B cell (primary cell): Measurements from ENCODE around the gene XPO4. TPM values are rescaled to one million over a fixed set of nuclear protein-coding genes. Genes with fewer than 3 reads are reported as not detected.

ENCODE experiments used
- ATAC-seq: fragments of 200-7000 bp; cut with Tn5 transposase; one replicate; pipeline ENCODE4 v1.10.0; 2021; ENCODE audit warnings: low read depth, mild to moderate bottlenecking, moderate number of reproducible peaks, moderate library complexity
- CTCF ChIA-PET: fragments of 350-600 bp; sonication (Branson Sonifier 250); formaldehyde crosslinking; loops from one replicate; lab custom pipeline; 2021; ENCODE audit warnings: antibody characterized with exemption, inconsistent platforms; lab: Charles Lee
- POLR2A ChIA-PET: fragments of 350-600 bp; sonication (Branson Sonifier 250); formaldehyde crosslinking; loops from one replicate; lab custom pipeline; 2021; ENCODE audit warnings: antibody characterized with exemption; lab: Charles Lee
- DNase-seq: peaks from one replicate; pipeline ENCODE4 v3.0.0; 2013
- H2AFZ ChIP-seq: 2 replicates; pipeline ENCODE4 v1.6.1; 2012; ENCODE audit warnings: mild to moderate bottlenecking, low read depth, low read length; ENCODE audit not compliant: insufficient read depth, poor library complexity, severe bottlenecking
- H3K27ac ChIP-seq, 2 donors: 1 replicate in 1 of 2; 2 replicates in 1 of 2; pipeline ENCODE4 v1.5.1; 2012 to 2013; ENCODE audit warnings: low read length in 2 of 2, mild to moderate bottlenecking in 2 of 2, moderate library complexity in 1 of 2
- H3K27me3 ChIP-seq, 4 experiments: fragments of 200-600 bp in 1 of 4; sonication (generic) in 1 of 4; replicated peaks in 1 of 4; 1 replicate in 2 of 4; 2 replicates in 2 of 4; pipeline versions ENCODE4 v1.6.1 to v1.7.0; 2013 to 2016; ENCODE audit warnings: low read length in 3 of 4, mild to moderate bottlenecking in 2 of 4, mixed read lengths in 1 of 4, moderate library complexity in 1 of 4; ENCODE audit not compliant: insufficient read depth in 4 of 4, control insufficient read depth in 3 of 4; ENCODE audit errors: control extremely low read depth in 1 of 4
- H3K36me3 ChIP-seq, 2 experiments: replicated peaks in 1 of 2; 1 replicate in 1 of 2; 2 replicates in 1 of 2; pipeline versions ENCODE4 v1.6.1 to v1.7.1; 2013; ENCODE audit warnings: low read length in 1 of 2; ENCODE audit not compliant: insufficient read depth in 2 of 2, control insufficient read depth in 1 of 2; ENCODE audit errors: control extremely low read depth in 1 of 2, extremely low read depth in 1 of 2
- H3K4me1 ChIP-seq, 2 donors: fragments of 200-600 bp in 1 of 2; sonication (generic) in 1 of 2; 1 replicate in 1 of 2; 2 replicates in 1 of 2; pipeline versions ENCODE4 v1.5.1 to v1.6.1; 2013 to 2017; ENCODE audit warnings: low read length in 2 of 2; ENCODE audit not compliant: control insufficient read depth in 2 of 2, insufficient read depth in 2 of 2
- H3K4me2 ChIP-seq: replicated peaks from 2 replicates; pipeline ENCODE3; 2012; ENCODE audit warnings: mild to moderate bottlenecking, low read depth, low read length; ENCODE audit not compliant: poor library complexity, severe bottlenecking
- H3K4me3 ChIP-seq, 5 experiments: fragments of 200-600 bp in 1 of 5; sonication (generic) in 1 of 5; 1 replicate in 3 of 5; 2 replicates in 2 of 5; pipeline versions ENCODE4 v1.5.1 to v1.7.0; 2011 to 2016; ENCODE audit warnings: low read length in 4 of 5, mild to moderate bottlenecking in 4 of 5, low read depth in 2 of 5, control low read depth in 1 of 5, moderate library complexity in 1 of 5; ENCODE audit not compliant: insufficient read depth in 1 of 5; ENCODE audit errors: control extremely low read depth in 1 of 5, extremely low read depth in 1 of 5
- H3K79me2 ChIP-seq: fragments of 200-600 bp; sonication (generic); one replicate; pipeline ENCODE4 v1.6.0; 2016; ENCODE audit warnings: low read length; ENCODE audit not compliant: control insufficient read depth, insufficient read depth
- H3K9ac ChIP-seq: fragments of 200-600 bp; sonication (generic); 2 replicates; pipeline ENCODE4 v1.6.1; 2017; ENCODE audit warnings: mild to moderate bottlenecking, low read length, moderate library complexity
- H3K9me3 ChIP-seq, 3 donors: one replicate each; pipeline versions ENCODE4 v1.6.1 to v1.7.1; 2013; ENCODE audit warnings: low read length in 2 of 3; ENCODE audit not compliant: control insufficient read depth in 2 of 3, insufficient read depth in 1 of 3; ENCODE audit errors: control extremely low read depth in 1 of 3
- H4K20me1 ChIP-seq: 2 replicates; pipeline ENCODE4 v1.6.0; 2012; ENCODE audit warnings: mild to moderate bottlenecking, low read length; ENCODE audit not compliant: insufficient read depth, control insufficient read depth, poor library complexity, severe bottlenecking
- H3K27ac Mint-ChIP-seq: one replicate; pipeline ENCODE4 v1.8.0; 2021; ENCODE audit warnings: mixed read lengths
- H3K27me3 Mint-ChIP-seq: one replicate; pipeline ENCODE4 v1.8.0; 2021; ENCODE audit warnings: mixed read lengths
- H3K4me1 Mint-ChIP-seq: one replicate; pipeline ENCODE4 v1.8.0; 2021; ENCODE audit warnings: mixed read lengths
- H3K4me3 Mint-ChIP-seq: one replicate; pipeline ENCODE4 v1.8.0; 2021; ENCODE audit warnings: mixed read lengths
- H3K9me3 Mint-ChIP-seq: one replicate; pipeline ENCODE4 v1.8.0; 2022; ENCODE audit warnings: mixed read lengths; ENCODE audit not compliant: insufficient read depth
- CTCF ChIP-seq: fragments of 200-600 bp; IDR thresholded peaks from one replicate; pipeline ENCODE4 v1.8.0; 2022; ENCODE audit warnings: antibody characterized with exemption, mild to moderate bottlenecking
- EZH2 ChIP-seq: IDR thresholded peaks from 2 replicates; pipeline ENCODE4 v1.6.1; 2012; ENCODE audit warnings: borderline replicate concordance, low read depth, mild to moderate bottlenecking, moderate library complexity, low read length; ENCODE audit not compliant: insufficient read depth, poor library complexity, severe bottlenecking
- WGBS: methylation state at CpG from one replicate; pipeline ENCODE4 v1.1.5; 2013; ENCODE audit warnings: missing lambda C conversion rate; ENCODE audit not compliant: insufficient coverage; 5-methylcytosine and 5-hydroxymethylcytosine counted together
- intact Hi-C: fragments of 100-400 bp; cut with micrococcal nuclease; formaldehyde crosslinking; loops from one replicate; pipeline ENCODE4 v1.10.0; 2022
- polyA plus RNA-seq: library from polyadenylated mRNA; depleted of rRNA; stranded (reverse); fragments of >200 nt; gene quantifications from 2 replicates; pipeline ENCODE4 v1.2.3, GENCODE V29; 2012
- total RNA-seq, 2 donors: library from RNA; stranded (reverse); fragments of 120-200 nt in 1 of 2; gene quantifications; 1 replicate in 1 of 2; 2 replicates in 1 of 2; pipeline versions ENCODE4 v1.2.3 to v1.2.4, GENCODE V29; 2013 to 2022

The XPO4 gene
- total and polyA plus RNA-seq, 2 donors (not counting 1 experiment from before 2014, with no cell fraction given), result 6.2 to 25.9 TPM

GRCh38 chr13:20779405-20779804 is 123.1 kb downstream of the XPO4 start:
- no peak overlapping the region for H3K4me3 Mint-ChIP-seq
- intact Hi-C loops, result loop anchor here (10.0 kb wide), 5 partner anchors 45 to 355 kb away; partner anchors contain the start of genes CRYL1, IFT88 and XPO4
- CTCF ChIA-PET, result interaction anchor here (1.4 to 1.8 kb wide), 2 partner anchors 16 to 49 kb away, joined by 3 to 4 read pairs; no protein-coding TSS in a partner anchor

GRCh38 chr13:20778311-20778710 is 124.2 kb downstream of the XPO4 start:
- Mint-ChIP-seq H3K9me3 (no peaks in the 10 kb centered on the region), H3K4me3 (no peak overlapping the region), H3K4me1 (peaks cover 6% of the 10 kb centered on the region), H3K27ac (no peak overlapping the region), H3K27me3 (no peaks in the 10 kb centered on the region)
- H3K79me2 ChIP-seq, result no peaks in the 10 kb centered on the region
- H3K4me2 ChIP-seq, result no peak overlapping the region
- H3K27me3 ChIP-seq, result no peaks in the 10 kb centered on the region
- no peak for ATAC-seq
- no peak for DNase-seq
- intact Hi-C loops, result loop anchor here (10.0 kb wide), 5 partner anchors 46 to 356 kb away; partner anchors contain the start of genes CRYL1, IFT88 and XPO4
- ChIA-PET CTCF (no interaction called here), POLR2A (no interaction called here)
- no peak overlapping the region for H3K4me3 ChIP-seq
- H3K9me3 ChIP-seq, result no peaks in the 10 kb centered on the region
- H3K9ac ChIP-seq, result no peak overlapping the region
- H3K36me3 ChIP-seq, result peaks cover 0 to 8% of the 10 kb centered on the region in 2 experiments
- H3K27ac ChIP-seq, result no peak overlapping the region
- peaks cover 0 to 5% of the 10 kb centered on the region in 2 donors for H3K4me1 ChIP-seq
- WGBS, result no CpG with 5 or more reads among the region's 1 CpG
- no peak overlapping the region for H2AFZ ChIP-seq
- TF ChIP-seq CTCF, result no peak
- H4K20me1 ChIP-seq, result no peaks in the 10 kb centered on the region

More at GRCh38 chr13:20779405-20779804, 123.1 kb downstream of the XPO4 start:
- no peaks in the 10 kb centered on the region for H3K9me3 ChIP-seq
- no peaks in the 10 kb centered on the region for H3K27me3 ChIP-seq
- WGBS, result 100% methylated on average over 4 of the region's 7 CpGs
- no peak overlapping the region for H3K4me3 ChIP-seq
- ATAC-seq, result no peak
- H3K4me2 ChIP-seq, result no peak overlapping the region
- no peaks in the 10 kb centered on the region for H3K79me2 ChIP-seq
- H3K27me3 Mint-ChIP-seq, result no peaks in the 10 kb centered on the region
- H3K4me1 ChIP-seq, result no peaks in the 10 kb centered on the region
- H3K9ac ChIP-seq, result no peak overlapping the region
- H3K36me3 ChIP-seq, result peaks cover 0 to 17% of the 10 kb centered on the region in 2 experiments
- no peak overlapping the region for H2AFZ ChIP-seq
- H3K9me3 Mint-ChIP-seq, result no peaks in the 10 kb centered on the region
- H3K27ac ChIP-seq, result no peak overlapping the region
- no peak overlapping the region for H3K27ac Mint-ChIP-seq
- peaks cover under 1% of the 10 kb centered on the region for H3K4me1 Mint-ChIP-seq
- no peak for TF ChIP-seq EZH2
- TF ChIP-seq CTCF, result no peak
- POLR2A ChIA-PET, result no interaction called here
- no peak for DNase-seq
- no peaks in the 10 kb centered on the region for H4K20me1 ChIP-seq
